Hepatocyte (in vitro differentiated cells): Measurements from ENCODE around the gene LBP. TPM values are rescaled to one million over a fixed set of nuclear protein-coding genes. Genes with fewer than 3 reads are reported as not detected.

ENCODE experiments used
- DNase-seq: peaks from one replicate; pipeline ENCODE4 v3.0.0-alpha.2; 2016; ENCODE audit warnings: low spot score
- H2AFZ ChIP-seq: fragments of 200-600 bp; sonication (generic); 2 replicates; pipeline ENCODE4 v1.6.0; 2016; ENCODE audit warnings: antibody characterized with exemption, mild to moderate bottlenecking
- H3K27ac ChIP-seq: fragments of 200-600 bp; sonication (generic); 2 replicates; pipeline ENCODE4 v1.5.1; 2016; ENCODE audit warnings: mild to moderate bottlenecking
- H3K27me3 ChIP-seq: fragments of 200-600 bp; sonication (generic); 2 replicates; pipeline ENCODE4 v1.6.1; 2016
- H3K36me3 ChIP-seq: fragments of 200-600 bp; sonication (generic); replicated peaks from 2 replicates; pipeline ENCODE4 v1.5.1; 2016; ENCODE audit warnings: low read depth; ENCODE audit not compliant: insufficient read depth
- H3K4me1 ChIP-seq: fragments of 200-600 bp; sonication (generic); 2 replicates; pipeline ENCODE4 v1.5.1; 2016; ENCODE audit warnings: mild to moderate bottlenecking, moderate library complexity; ENCODE audit not compliant: insufficient read depth
- H3K4me2 ChIP-seq: fragments of 200-600 bp; sonication (generic); 2 replicates; pipeline ENCODE4 v1.6.0; 2016
- H3K4me3 ChIP-seq: fragments of 200-600 bp; sonication (generic); 2 replicates; pipeline ENCODE4 v1.5.1; 2016; ENCODE audit warnings: mild to moderate bottlenecking
- H3K79me2 ChIP-seq: fragments of 200-600 bp; sonication (generic); 2 replicates; pipeline ENCODE4 v1.6.0; 2017; ENCODE audit warnings: mild to moderate bottlenecking
- H3K9me2 ChIP-seq: fragments of 200-600 bp; sonication (generic); replicated peaks from 2 replicates; pipeline ENCODE4 v1.6.0; 2017; ENCODE audit warnings: mild to moderate bottlenecking; ENCODE audit not compliant: insufficient read depth
- H3K9me3 ChIP-seq: fragments of 200-600 bp; sonication (generic); 2 replicates; pipeline ENCODE4 v1.5.1; 2016; ENCODE audit warnings: low read depth, mild to moderate bottlenecking
- H4K20me1 ChIP-seq: fragments of 200-600 bp; sonication (generic); 2 replicates; pipeline ENCODE4 v1.6.0; 2016; ENCODE audit warnings: mild to moderate bottlenecking; ENCODE audit not compliant: insufficient read depth, poor library complexity, severe bottlenecking
- EZH2 ChIP-seq: fragments of 200-600 bp; sonication (generic); IDR thresholded peaks from 2 replicates; pipeline ENCODE4 v1.6.1; 2016; ENCODE audit warnings: antibody characterized with exemption, mild to moderate bottlenecking, borderline replicate concordance
- EZH2phosphoT487 ChIP-seq: fragments of 200-600 bp; sonication (generic); IDR thresholded peaks from one replicate; pipeline ENCODE4 v1.6.1; 2018; ENCODE audit warnings: antibody characterized with exemption, mild to moderate bottlenecking, low read depth, moderate library complexity; ENCODE audit not compliant: unreplicated experiment, severe bottlenecking
- WGBS: methylation state at CpG from one replicate; pipeline ENCODE4 v1.1.6; 2016; ENCODE audit warnings: low lambda C conversion rate; ENCODE audit errors: missing lambda C conversion rate; 5-methylcytosine and 5-hydroxymethylcytosine counted together
- polyA plus RNA-seq: library from polyadenylated mRNA; unstranded; fragments of >200 nt; fragmentation: Nextera tagmentation; extraction: Ambion mirVana; gene quantifications from 2 replicates; pipeline ENCODE4 v1.2.1, GENCODE V29; 2016
- total RNA-seq: library from RNA; depleted of rRNA; stranded (reverse); fragments of >200 nt; gene quantifications from 2 replicates; pipeline ENCODE4 v1.2.3, GENCODE V29; 2014
- TF ChIP-seq, protein P1 (sequence below): fragments of 200-600 bp; sonication (generic); IDR thresholded peaks from 2 replicates; pipeline ENCODE4 v1.5.1; 2016; ENCODE audit warnings: antibody characterized with exemption, mild to moderate bottlenecking; ENCODE audit not compliant: poor library complexity

LBP gene
- total and polyA plus RNA-seq, 2 experiments from 2014 or later = 57.2 to 71.5 TPM

DNA sequence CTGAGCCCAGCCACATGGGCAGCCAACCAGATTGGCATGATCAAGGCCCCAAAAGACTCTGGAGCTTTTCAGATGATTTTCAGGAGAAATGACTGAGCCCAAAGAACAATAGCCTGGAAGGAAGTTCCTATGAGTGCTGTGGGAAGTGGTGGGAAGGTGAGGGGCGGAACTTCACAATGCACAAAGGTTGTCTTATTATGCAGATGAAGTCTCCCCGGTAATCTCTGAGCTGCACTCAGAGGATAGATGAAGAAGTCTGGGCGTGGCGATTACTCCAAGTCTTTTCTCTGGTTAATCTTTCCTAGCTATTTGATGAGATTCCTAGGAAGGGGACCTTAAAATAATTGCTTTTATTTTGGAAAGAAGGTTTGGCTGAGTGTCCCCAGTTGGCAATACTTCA is 36.9 kb downstream of the LBP start:
- H3K9me3 ChIP-seq = no peaks in the 10 kb centered on the region
- H2AFZ ChIP-seq = no peak overlapping the region
- no peak overlapping the region for H3K27ac ChIP-seq
- H3K4me1 ChIP-seq = no peaks in the 10 kb centered on the region
- TF ChIP-seq EZH2phosphoT487 = no peak
- TF ChIP-seq, protein P1, sequence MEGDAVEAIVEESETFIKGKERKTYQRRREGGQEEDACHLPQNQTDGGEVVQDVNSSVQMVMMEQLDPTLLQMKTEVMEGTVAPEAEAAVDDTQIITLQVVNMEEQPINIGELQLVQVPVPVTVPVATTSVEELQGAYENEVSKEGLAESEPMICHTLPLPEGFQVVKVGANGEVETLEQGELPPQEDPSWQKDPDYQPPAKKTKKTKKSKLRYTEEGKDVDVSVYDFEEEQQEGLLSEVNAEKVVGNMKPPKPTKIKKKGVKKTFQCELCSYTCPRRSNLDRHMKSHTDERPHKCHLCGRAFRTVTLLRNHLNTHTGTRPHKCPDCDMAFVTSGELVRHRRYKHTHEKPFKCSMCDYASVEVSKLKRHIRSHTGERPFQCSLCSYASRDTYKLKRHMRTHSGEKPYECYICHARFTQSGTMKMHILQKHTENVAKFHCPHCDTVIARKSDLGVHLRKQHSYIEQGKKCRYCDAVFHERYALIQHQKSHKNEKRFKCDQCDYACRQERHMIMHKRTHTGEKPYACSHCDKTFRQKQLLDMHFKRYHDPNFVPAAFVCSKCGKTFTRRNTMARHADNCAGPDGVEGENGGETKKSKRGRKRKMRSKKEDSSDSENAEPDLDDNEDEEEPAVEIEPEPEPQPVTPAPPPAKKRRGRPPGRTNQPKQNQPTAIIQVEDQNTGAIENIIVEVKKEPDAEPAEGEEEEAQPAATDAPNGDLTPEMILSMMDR = no peak
- TF ChIP-seq EZH2 = no peak
- H3K4me3 ChIP-seq = no peak overlapping the region
- no peaks in the 10 kb centered on the region for H4K20me1 ChIP-seq
- no peaks in the 10 kb centered on the region for H3K79me2 ChIP-seq
- no peaks in the 10 kb centered on the region for H3K27me3 ChIP-seq
- DNase-seq = no peak
- WGBS = 78% methylated on average over 4 of the region's 4 CpGs
- no peaks in the 10 kb centered on the region for H3K9me2 ChIP-seq
- no peaks in the 10 kb centered on the region for H3K36me3 ChIP-seq
- no peak overlapping the region for H3K4me2 ChIP-seq

DNA sequence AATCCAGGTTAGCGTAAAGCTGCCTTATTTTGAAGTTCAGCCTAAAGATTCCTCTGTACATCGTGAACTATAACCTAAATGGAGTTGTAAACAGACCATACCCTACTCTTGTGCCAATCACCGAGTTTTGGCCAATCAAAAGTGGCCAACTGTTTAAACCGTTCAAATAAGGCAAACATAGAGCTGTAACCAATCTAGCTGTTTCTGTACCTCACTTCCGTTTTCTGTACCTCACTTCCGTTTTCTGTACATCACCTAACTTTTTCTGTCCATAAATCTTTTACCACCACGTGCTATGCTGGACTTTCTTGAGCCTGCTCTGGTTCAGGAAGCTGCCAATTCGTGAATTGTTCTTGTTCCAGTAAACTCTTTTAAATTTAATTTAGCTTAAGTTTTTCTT is 39.7 kb downstream of the LBP start:
- Histone ChIP-seq H2AFZ (no peak overlapping the region), H3K4me1 (no peaks in the 10 kb centered on the region), H3K9me2 (no peaks in the 10 kb centered on the region), H3K27ac (no peak overlapping the region), H3K4me2 (no peak overlapping the region), H3K4me3 (no peak overlapping the region), H3K79me2 (no peaks in the 10 kb centered on the region), H4K20me1 (no peaks in the 10 kb centered on the region), H3K9me3 (no peaks in the 10 kb centered on the region), H3K36me3 (no peaks in the 10 kb centered on the region), H3K27me3 (no peaks in the 10 kb centered on the region)
- no peak for DNase-seq
- TF ChIP-seq EZH2 (no peak), EZH2phosphoT487 (no peak)
- TF ChIP-seq, protein P1 = no peak
- WGBS = 89% methylated on average over 8 of the region's 8 CpGs

DNA sequence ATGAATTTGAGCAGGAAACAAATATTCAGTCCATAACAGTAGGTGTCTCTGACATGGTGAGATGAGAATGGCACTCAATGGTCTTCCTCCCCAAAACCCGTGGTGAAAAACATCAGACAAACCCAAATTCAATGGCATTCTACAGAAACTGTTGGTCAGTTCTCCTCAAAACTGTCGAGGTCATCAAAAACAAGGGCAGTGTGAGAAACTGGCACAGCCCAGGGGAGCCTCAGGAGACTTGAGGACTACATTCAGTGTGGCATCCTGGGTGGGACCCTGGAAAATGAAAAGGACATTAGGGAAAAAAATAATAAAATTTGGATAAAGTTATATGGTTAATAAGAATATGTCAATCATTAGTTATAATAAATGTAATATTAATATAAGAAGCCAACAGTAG is 40.6 kb downstream of the LBP start:
- Histone ChIP-seq H2AFZ (no peak overlapping the region), H3K4me1 (no peaks in the 10 kb centered on the region), H3K9me2 (no peaks in the 10 kb centered on the region), H3K4me3 (no peak overlapping the region), H4K20me1 (no peaks in the 10 kb centered on the region), H3K4me2 (no peak overlapping the region), H3K27ac (no peak overlapping the region), H3K79me2 (no peaks in the 10 kb centered on the region), H3K9me3 (no peaks in the 10 kb centered on the region), H3K36me3 (no peaks in the 10 kb centered on the region), H3K27me3 (no peaks in the 10 kb centered on the region)
- no peak for DNase-seq
- TF ChIP-seq EZH2 (no peak), EZH2phosphoT487 (no peak)
- TF ChIP-seq, protein P1 = no peak
- 78% methylated on average over 2 of the region's 2 CpGs for WGBS

DNA sequence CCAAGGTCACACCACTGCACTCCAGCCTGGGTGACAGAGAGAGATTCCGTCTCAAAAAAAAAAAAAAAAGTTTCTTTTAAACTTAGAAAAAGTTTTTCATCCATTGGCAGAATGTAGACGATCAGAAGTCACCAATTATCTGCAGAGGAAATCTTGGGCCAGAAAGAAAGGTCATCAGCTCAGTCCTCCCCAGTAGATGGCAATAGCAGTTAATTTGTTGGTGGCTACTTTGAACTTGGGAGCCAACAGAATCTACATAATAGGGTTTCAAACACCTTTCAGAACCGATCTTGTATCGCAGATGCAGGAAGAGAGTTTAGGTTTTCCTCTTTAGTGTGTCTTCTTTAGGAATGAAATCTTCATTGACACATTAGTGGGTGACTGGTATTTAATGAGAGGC is 41.7 kb downstream of the LBP start:
- H3K27ac ChIP-seq = no peak overlapping the region
- H3K4me3 ChIP-seq = no peak overlapping the region
- H4K20me1 ChIP-seq = no peaks in the 10 kb centered on the region
- H3K4me1 ChIP-seq = no peaks in the 10 kb centered on the region
- H3K79me2 ChIP-seq = no peaks in the 10 kb centered on the region
- no peak overlapping the region for H2AFZ ChIP-seq
- no peaks in the 10 kb centered on the region for H3K9me2 ChIP-seq
- DNase-seq = no peak
- 64% methylated on average over 4 of the region's 4 CpGs for WGBS
- no peaks in the 10 kb centered on the region for H3K9me3 ChIP-seq
- no peak for TF ChIP-seq EZH2phosphoT487
- no peak for TF ChIP-seq EZH2
- TF ChIP-seq, protein P1 = no peak
- no peaks in the 10 kb centered on the region for H3K36me3 ChIP-seq
- H3K27me3 ChIP-seq = no peaks in the 10 kb centered on the region
- no peak overlapping the region for H3K4me2 ChIP-seq
